HepG2 (cell line): Measurements from ENCODE around the gene OAS1. TPM values are rescaled to one million over a fixed set of nuclear protein-coding genes. Genes with fewer than 3 reads are reported as not detected.

Experiments used
- ATAC-seq: fragments of 200-7000 bp; cut with Tn5 transposase; 3 replicates; pipeline ENCODE4 v1.9.1; 2020; ENCODE audit warnings: mild to moderate bottlenecking, moderate library complexity
- BruUV-seq: library from RNA; stranded (reverse); fragments of 400-500 nt; replicated peaks from 2 replicates; lab custom pipeline; 2021; lab: Mats Ljungman, UMichigan
- CTCF ChIA-PET: fragments of 300-600 bp; formaldehyde crosslinking; extraction: SDS; loops from one replicate; lab custom pipeline; 2021; ENCODE audit warnings: low total read pairs, inconsistent platforms, low intra/inter-chr PET ratio; lab: Yijun Ruan, JAX
- POLR2A ChIA-PET: fragments of 350-600 bp; sonication (Branson Sonifier 250); formaldehyde crosslinking; loops from one replicate; lab custom pipeline; 2020; ENCODE audit warnings: antibody characterized with exemption, inconsistent platforms; lab: Yijun Ruan, JAX
- DNase-seq: peaks from one replicate; pipeline ENCODE4 v3.0.0-alpha.2; 2015; ENCODE audit warnings: low spot score
- FAIRE-seq: peaks from 3 replicates; lab custom pipeline; 2011; peaks lifted over from hg19 to GRCh38; lab: Jason Lieb, UNC
- H2AFZ ChIP-seq: one replicate; pipeline ENCODE4 v1.6.1; 2011; ENCODE audit warnings: low read length, inconsistent platforms
- H3K27ac ChIP-seq: fragments of 300-600 bp; 3 replicates; pipeline ENCODE4 v1.8.0; 2011; ENCODE audit warnings: mixed run types, mild to moderate bottlenecking, mixed read lengths, low read length, inconsistent platforms; ENCODE audit not compliant: insufficient read depth; ENCODE audit errors: extremely low read length
- H3K27me3 ChIP-seq, 2 experiments: fragments of 200-600 bp in 1 of 2; 2 replicates in 1 of 2; 3 replicates in 1 of 2; pipeline versions ENCODE4 v1.6.0 to v1.8.0; 2011; ENCODE audit warnings: low read length in 2 of 2, mild to moderate bottlenecking in 2 of 2, moderate library complexity in 2 of 2, inconsistent platforms in 1 of 2; ENCODE audit not compliant: insufficient read depth in 2 of 2, control insufficient read depth in 1 of 2
- H3K36me3 ChIP-seq, 2 experiments: fragments of 200-600 bp in 1 of 2; replicated peaks in 1 of 2; 2 replicates in 1 of 2; 3 replicates in 1 of 2; pipeline versions ENCODE4 v1.5.1 to v1.8.0; 2011; ENCODE audit warnings: low read length in 2 of 2, inconsistent platforms in 1 of 2; ENCODE audit not compliant: insufficient read depth in 2 of 2, control insufficient read depth in 1 of 2
- H3K4me1 ChIP-seq: 2 replicates; pipeline ENCODE4 v1.5.1; 2012; ENCODE audit warnings: low read length, inconsistent platforms; ENCODE audit not compliant: insufficient read depth
- H3K4me2 ChIP-seq: 2 replicates; pipeline ENCODE4 v1.6.0; 2011; ENCODE audit warnings: low read depth, low read length, inconsistent platforms
- H3K4me3 ChIP-seq, 3 experiments: fragments of 200-600 bp in 1 of 3; sonication (generic), shearing (Covaris generic) in 1 of 3; replicated peaks in 1 of 3; 2 replicates each; pipeline ENCODE4 v1.5.1; 2011 to 2016; ENCODE audit warnings: low read length in 3 of 3, inconsistent platforms in 2 of 3, low read depth in 2 of 3, mild to moderate bottlenecking in 2 of 3, control low read depth in 1 of 3, mixed read lengths in 1 of 3; ENCODE audit not compliant: insufficient read depth in 1 of 3
- H3K79me2 ChIP-seq: one replicate; pipeline ENCODE4 v1.6.1; 2011; ENCODE audit warnings: low read length, inconsistent platforms; ENCODE audit not compliant: insufficient read depth
- H3K9ac ChIP-seq: 2 replicates; pipeline ENCODE4 v1.6.0; 2011; ENCODE audit warnings: mild to moderate bottlenecking, low read depth, low read length, inconsistent platforms; ENCODE audit not compliant: insufficient read depth
- H3K9me3 ChIP-seq: 2 replicates; pipeline ENCODE4 v1.5.1; 2012; ENCODE audit warnings: mild to moderate bottlenecking, low read length
- H4K20me1 ChIP-seq: 2 replicates; pipeline ENCODE4 v1.6.0; 2011; ENCODE audit warnings: inconsistent platforms, mild to moderate bottlenecking, low read length, moderate library complexity; ENCODE audit not compliant: insufficient read depth
- ETV6 ChIP-seq: sonication (generic); formaldehyde crosslinking; conservative IDR thresholded peaks from 2 replicates; pipeline ENCODE4 v1.4.0; 2020; ENCODE audit warnings: missing genetic modification reagents
- FOXJ3 ChIP-seq: sonication (generic); formaldehyde crosslinking; IDR thresholded peaks from 2 replicates; pipeline ENCODE4 v1.4.0; 2020; ENCODE audit warnings: missing genetic modification reagents, mild to moderate bottlenecking, borderline replicate concordance
- MATR3 ChIP-seq: sonication (generic); formaldehyde crosslinking; IDR thresholded peaks from 2 replicates; pipeline ENCODE4 v1.4.0; 2020; ENCODE audit warnings: missing genetic modification reagents
- RCOR2 ChIP-seq: IDR thresholded peaks from 2 replicates; pipeline ENCODE4 v1.6.1; 2016; ENCODE audit warnings: missing biosample characterization, missing genetic modification reagents
- SNRNP70 ChIP-seq: fragments of 200-400 bp; formaldehyde crosslinking; IDR thresholded peaks from 2 replicates; pipeline ENCODE4 v1.6.1; 2017; ENCODE audit warnings: mild to moderate bottlenecking, low read depth, low read length, moderate library complexity
- TEAD2 ChIP-seq: sonication (generic); formaldehyde crosslinking; IDR thresholded peaks from 2 replicates; pipeline ENCODE4 v1.9.0; 2021; ENCODE audit warnings: missing genetic modification reagents
- YY1 ChIP-seq: IDR thresholded peaks from 2 replicates; pipeline ENCODE4 v1.6.1; 2011; ENCODE audit warnings: low read length, low read depth, moderate library complexity, mild to moderate bottlenecking; ENCODE audit not compliant: insufficient read depth, insufficient replicate concordance
- ZBTB33 ChIP-seq: sonication (generic); formaldehyde crosslinking; IDR thresholded peaks from 2 replicates; pipeline ENCODE4 v1.4.0; 2020; ENCODE audit warnings: missing genetic modification reagents
- ZNF256 ChIP-seq: sonication (generic); formaldehyde crosslinking; conservative IDR thresholded peaks from 2 replicates; pipeline ENCODE4 v1.4.0; 2020; ENCODE audit warnings: missing genetic modification reagents
- ZNF510 ChIP-seq: sonication (generic); formaldehyde crosslinking; IDR thresholded peaks from 2 replicates; pipeline ENCODE4 v1.4.0; 2020; ENCODE audit warnings: low read depth, mild to moderate bottlenecking, missing genetic modification reagents
- ZNF570 ChIP-seq: sonication (generic); formaldehyde crosslinking; IDR thresholded peaks from 2 replicates; pipeline ENCODE4 v1.4.0; 2020; ENCODE audit warnings: mild to moderate bottlenecking, missing genetic modification reagents, borderline replicate concordance
- ZNF616 ChIP-seq: sonication (generic); formaldehyde crosslinking; IDR thresholded peaks from 2 replicates; pipeline ENCODE4 v1.5.0; 2020; ENCODE audit warnings: low read depth, mild to moderate bottlenecking, missing genetic modification reagents
- ZNF724P ChIP-seq: sonication (generic); formaldehyde crosslinking; IDR thresholded peaks from 2 replicates; pipeline ENCODE4 v1.8.0; 2022; ENCODE audit warnings: missing genetic modification reagents, borderline replicate concordance
- ZNF740 ChIP-seq: sonication (generic); formaldehyde crosslinking; IDR thresholded peaks from 2 replicates; pipeline ENCODE4 v1.4.0; 2020; ENCODE audit warnings: missing genetic modification reagents
- ZNF773 ChIP-seq: sonication (generic); formaldehyde crosslinking; IDR thresholded peaks from 2 replicates; pipeline ENCODE4 v1.4.0; 2020; ENCODE audit warnings: missing genetic modification reagents, borderline replicate concordance
- ZNF776 ChIP-seq: sonication (generic); formaldehyde crosslinking; IDR thresholded peaks from 2 replicates; pipeline ENCODE4 v1.4.0; 2020; ENCODE audit warnings: mild to moderate bottlenecking, missing genetic modification reagents
- WGBS: methylation state at CpG from one replicate; pipeline ENCODE4 v1.1.6; 2017; ENCODE audit warnings: low lambda C conversion rate; 5-methylcytosine and 5-hydroxymethylcytosine counted together
- in situ Hi-C: cut with HindIII; loops from 2 replicates; pipeline ENCODE4 v1.10.0; 2017; ENCODE audit warnings: low pct_unique_long_range_greater_than_20kb; ENCODE audit not compliant: extremely low pct_ligation_motif_present
- intact Hi-C: fragments of 100-400 bp; cut with micrococcal nuclease; formaldehyde crosslinking; loops from one replicate; pipeline ENCODE4 v1.10.0; 2022; ENCODE audit not compliant: unreplicated experiment
- polyA plus RNA-seq, 8 experiments: library from polyadenylated mRNA; depleted of rRNA in 3 of 8; stranded (reverse) in 7 of 8; unstranded in 1 of 8; fragments of >200 nt; fragmentation: Illumina TruSeq in 4 of 8; extraction: Trizol in 4 of 8; gene quantifications; 2 replicates each; pipeline versions ENCODE4 v1.2.1 to v1.2.3, GENCODE V29; 2011 to 2016; ENCODE audit warnings: low read depth in 4 of 8, missing spikeins in 1 of 8, mixed read lengths in 1 of 8; ENCODE audit not compliant: insufficient read depth in 1 of 8
- total RNA-seq, 5 experiments: library from RNA; depleted of rRNA; stranded (reverse); fragments of >200 nt; fragmentation: Illumina TruSeq; extraction: Trizol; gene quantifications; 2 replicates each; pipeline ENCODE4 v1.2.3, GENCODE V29; 2016; ENCODE audit warnings: low read depth in 1 of 5
- TF ChIP-seq, protein P1 (sequence below): sonication (generic); formaldehyde crosslinking; IDR thresholded peaks from 2 replicates; pipeline ENCODE4 v1.5.0; 2020; ENCODE audit warnings: missing genetic modification reagents, mild to moderate bottlenecking, borderline replicate concordance
- TF ChIP-seq, protein P2 (sequence below): sonication (generic); formaldehyde crosslinking; IDR thresholded peaks from 2 replicates; pipeline ENCODE4 v1.5.0; 2020; ENCODE audit warnings: missing genetic modification reagents, mild to moderate bottlenecking, borderline replicate concordance
- TF ChIP-seq, protein P3 (sequence below): sonication (generic); formaldehyde crosslinking; IDR thresholded peaks from 2 replicates; pipeline ENCODE4 v1.5.1; 2020; ENCODE audit warnings: mild to moderate bottlenecking, missing genetic modification reagents, moderate library complexity

The OAS1 gene
- total and polyA plus RNA-seq, 2 of the 13 experiments (the other 11 are each of a cell fraction or from before 2014, with no cell fraction given): 6.5 to 10.6 TPM

DNA sequence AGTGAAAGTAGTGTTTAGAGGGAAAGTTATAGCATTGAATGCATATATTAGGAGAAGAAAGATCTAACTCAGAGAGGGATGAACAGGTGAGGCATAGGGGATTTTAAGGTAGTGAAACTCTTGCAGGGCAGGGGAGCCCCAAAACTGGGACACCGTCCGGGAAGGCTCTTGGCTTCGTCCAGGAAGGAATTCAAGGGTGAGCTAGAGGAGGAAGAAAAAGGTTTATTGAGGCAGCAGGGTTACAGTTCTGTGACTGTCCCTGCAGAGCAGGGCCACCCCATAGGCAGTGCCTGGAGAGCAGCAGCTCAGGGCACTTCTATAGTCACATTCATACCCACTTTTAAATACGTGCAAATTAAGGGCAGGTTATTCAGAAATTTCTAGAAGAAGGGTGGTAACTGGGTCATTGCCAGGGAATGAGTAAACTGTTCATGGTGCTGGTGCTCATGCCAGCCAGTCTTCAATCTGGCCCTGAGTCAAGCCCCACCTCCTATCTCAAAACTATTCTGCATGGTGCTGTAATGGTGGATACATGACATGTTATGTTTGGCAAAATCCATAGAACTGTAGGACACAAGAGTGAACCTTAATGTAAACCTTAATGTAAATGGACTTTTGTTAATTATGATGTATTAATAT is 1.2 kb upstream of the OAS1 start:
- whole genome bisulfite sequencing: 85% methylated on average over 4 of the region's 4 CpGs
- H3K36me3 ChIP-seq: no peaks in the 10 kb centered on the region
- ChIA-PET POLR2A (interaction anchor here (2.4 to 3.6 kb wide), 2 partner anchors 20 to 32 kb away, joined by 13 to 34 read pairs; partner anchors contain the start of gene OAS3), CTCF (no interaction called here)
- peaks cover 32% of the 10 kb centered on the region for H3K4me1 ChIP-seq
- H3K27ac ChIP-seq: no peak overlapping the region
- peaks cover 8% of the 10 kb centered on the region; the same call in 1 of the 2 replicates for H3K9me3 ChIP-seq
- 0 out of 2 replicates have a peak overlapping the region, but pooled peaks have one; percentile 97 for H3K4me2 ChIP-seq
- no TSS peak for BruUV-seq
- H3K27me3 ChIP-seq: no peaks in the 10 kb centered on the region
- ATAC-seq (no peak), DNase-seq (no peak), FAIRE-seq (no peak)
- H4K20me1 ChIP-seq: no peaks in the 10 kb centered on the region
- in situ Hi-C loops (no loop called here), intact Hi-C loops (no loop called here)
- H2AFZ ChIP-seq: no peak overlapping the region
- H3K4me3 ChIP-seq: no peak overlapping the region
- H3K9ac ChIP-seq: no peak overlapping the region
- H3K79me2 ChIP-seq: no peaks in the 10 kb centered on the region
- no peak for TF ChIP-seq YY1
- no peak for TF ChIP-seq ZNF773
- no peak for TF ChIP-seq FOXJ3 (CRISPR knock-in tag)
- no peak for TF ChIP-seq ETV6 (CRISPR knock-in tag)
- no peak for TF ChIP-seq ZNF740 (CRISPR knock-in tag)
- no peak for TF ChIP-seq TEAD2
- TF ChIP-seq ZBTB33 (CRISPR knock-in tag): no peak
- TF ChIP-seq ZNF616 (CRISPR knock-in tag): no peak
- TF ChIP-seq ZNF570 (CRISPR knock-in tag): no peak
- TF ChIP-seq, protein P1, sequence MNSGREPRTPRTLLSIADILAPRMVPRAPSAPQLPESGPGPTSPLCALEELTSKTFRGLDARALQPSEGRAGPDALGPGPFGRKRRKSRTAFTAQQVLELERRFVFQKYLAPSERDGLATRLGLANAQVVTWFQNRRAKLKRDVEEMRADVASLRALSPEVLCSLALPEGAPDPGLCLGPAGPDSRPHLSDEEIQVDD: no peak
- TF ChIP-seq ZNF256: no peak
- no peak for TF ChIP-seq ZNF724P (CRISPR knock-in tag)
- TF ChIP-seq, protein P2, sequence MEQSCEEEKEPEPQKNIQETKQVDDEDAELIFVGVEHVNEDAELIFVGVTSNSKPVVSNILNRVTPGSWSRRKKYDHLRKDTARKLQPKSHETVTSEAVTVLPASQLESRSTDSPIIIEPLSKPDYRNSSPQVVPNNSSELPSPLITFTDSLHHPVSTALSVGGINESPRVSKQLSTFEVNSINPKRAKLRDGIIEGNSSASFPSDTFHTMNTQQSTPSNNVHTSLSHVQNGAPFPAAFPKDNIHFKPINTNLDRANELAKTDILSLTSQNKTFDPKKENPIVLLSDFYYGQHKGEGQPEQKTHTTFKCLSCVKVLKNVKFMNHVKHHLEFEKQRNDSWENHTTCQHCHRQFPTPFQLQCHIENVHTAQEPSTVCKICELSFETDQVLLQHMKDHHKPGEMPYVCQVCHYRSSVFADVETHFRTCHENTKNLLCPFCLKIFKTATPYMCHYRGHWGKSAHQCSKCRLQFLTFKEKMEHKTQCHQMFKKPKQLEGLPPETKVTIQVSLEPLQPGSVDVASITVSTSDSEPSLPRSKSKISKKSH (CRISPR knock-in tag): no peak
- TF ChIP-seq RCOR2 (CRISPR knock-in tag): no peak
- TF ChIP-seq MATR3: no peak
- no peak for TF ChIP-seq ZNF776
- TF ChIP-seq ZNF510 (CRISPR knock-in tag): no peak
- no peak for TF ChIP-seq SNRNP70
- TF ChIP-seq, protein P3, sequence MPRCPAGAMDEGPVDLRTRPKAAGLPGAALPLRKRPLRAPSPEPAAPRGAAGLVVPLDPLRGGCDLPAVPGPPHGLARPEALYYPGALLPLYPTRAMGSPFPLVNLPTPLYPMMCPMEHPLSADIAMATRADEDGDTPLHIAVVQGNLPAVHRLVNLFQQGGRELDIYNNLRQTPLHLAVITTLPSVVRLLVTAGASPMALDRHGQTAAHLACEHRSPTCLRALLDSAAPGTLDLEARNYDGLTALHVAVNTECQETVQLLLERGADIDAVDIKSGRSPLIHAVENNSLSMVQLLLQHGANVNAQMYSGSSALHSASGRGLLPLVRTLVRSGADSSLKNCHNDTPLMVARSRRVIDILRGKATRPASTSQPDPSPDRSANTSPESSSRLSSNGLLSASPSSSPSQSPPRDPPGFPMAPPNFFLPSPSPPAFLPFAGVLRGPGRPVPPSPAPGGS (CRISPR knock-in tag): no peak
